Stimulated activated naive CD8-positive, alpha-beta T cell treated with anti-CD3 and anti-CD28 coated beads, Interleukin-15, Interleukin-2, amounts not matched to agents 100 ng/mL and 50 ng/mL, for 24 hours (primary cell): ENCODE data around the gene TLCD3B.

Experiments
- H3K27ac Mint-ChIP-seq: one replicate; pipeline ENCODE4 v1.8.0; 2021; ENCODE audit warnings: mild to moderate bottlenecking, mixed read lengths
- H3K27me3 Mint-ChIP-seq: one replicate; pipeline ENCODE4 v1.8.0; 2021; ENCODE audit warnings: mixed read lengths
- H3K36me3 Mint-ChIP-seq: one replicate; pipeline ENCODE4 v1.8.0; 2021; ENCODE audit warnings: low read depth, mixed read lengths
- H3K4me1 Mint-ChIP-seq: one replicate; pipeline ENCODE4 v1.8.0; 2021; ENCODE audit warnings: low read depth, mixed read lengths
- H3K4me3 Mint-ChIP-seq: one replicate; pipeline ENCODE4 v1.8.0; 2021; ENCODE audit warnings: mild to moderate bottlenecking, mixed read lengths
- H3K9me3 Mint-ChIP-seq: one replicate; pipeline ENCODE4 v1.8.0; 2021; ENCODE audit warnings: mixed read lengths

TLCD3B gene, protein sequence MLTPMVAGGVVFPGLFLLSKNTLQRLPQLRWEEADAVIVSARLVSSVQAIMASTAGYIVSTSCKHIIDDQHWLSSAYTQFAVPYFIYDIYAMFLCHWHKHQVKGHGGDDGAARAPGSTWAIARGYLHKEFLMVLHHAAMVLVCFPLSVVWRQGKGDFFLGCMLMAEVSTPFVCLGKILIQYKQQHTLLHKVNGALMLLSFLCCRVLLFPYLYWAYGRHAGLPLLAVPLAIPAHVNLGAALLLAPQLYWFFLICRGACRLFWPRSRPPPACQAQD

GRCh38 chr16:30030841-30031413 lies at the start of gene TLCD3B:
TLCD3B (minus strand) TSS chr16:30031271; CDS start chr16:30030527, 744 bp downstream.
- no peaks in the 10 kb centered on the region for H3K36me3 Mint-ChIP-seq
- no peak within 1 kb of the TSS for H3K27ac Mint-ChIP-seq
- no peak within 1 kb of the TSS for H3K4me3 Mint-ChIP-seq
- peaks cover 7% of the 10 kb centered on the region for H3K4me1 Mint-ChIP-seq
- peaks cover 56% of the 10 kb centered on the region for H3K27me3 Mint-ChIP-seq
- no peaks in the 10 kb centered on the region for H3K9me3 Mint-ChIP-seq

DNA sequence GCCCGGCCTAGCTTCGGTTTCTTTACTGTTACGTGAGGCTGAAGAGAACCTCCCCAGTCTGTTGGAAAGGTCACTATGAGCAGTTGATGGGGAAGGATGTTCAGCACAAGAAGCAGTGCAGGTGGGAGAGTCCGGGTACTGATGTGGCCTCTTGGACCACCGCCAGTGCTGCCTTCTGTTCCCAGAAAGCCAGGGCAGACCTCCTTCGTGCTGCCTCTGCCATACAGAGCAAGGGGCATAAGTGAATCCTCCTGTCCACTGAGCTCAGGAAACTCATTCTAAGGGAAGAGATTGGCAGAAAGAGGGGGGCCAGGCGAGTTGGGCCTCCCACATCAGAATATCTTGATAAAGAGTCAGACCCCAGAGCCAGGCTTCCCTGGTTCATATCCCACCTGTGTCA lies 48.4 kb upstream of the TLCD3B start:
- Mint-ChIP-seq H3K4me3 (no peak overlapping the region), H3K9me3 (no peaks in the 10 kb centered on the region), H3K27me3 (no peaks in the 10 kb centered on the region), H3K4me1 (peaks cover 30% of the 10 kb centered on the region), H3K36me3 (peaks cover 65% of the 10 kb centered on the region), H3K27ac (no peak overlapping the region)

DNA sequence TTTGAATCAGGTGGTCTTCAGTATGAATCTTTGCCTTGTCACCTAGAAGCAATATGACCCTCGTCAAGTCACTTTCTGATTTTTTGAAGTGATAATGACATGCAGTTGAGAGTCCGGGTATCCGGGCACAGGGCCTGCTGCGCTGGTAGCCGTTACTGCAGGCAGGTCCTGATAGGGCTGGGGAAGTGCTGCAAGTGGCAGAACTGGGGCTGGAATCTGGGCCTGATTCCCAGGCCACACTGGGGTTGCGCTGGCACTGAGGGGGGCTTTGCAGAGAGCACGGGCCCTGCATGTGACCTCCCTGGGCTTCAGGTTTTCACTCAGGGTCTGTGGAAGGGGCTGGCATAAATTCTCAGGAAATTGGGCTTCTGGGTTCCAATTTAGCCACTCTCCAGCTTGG lies 47.7 kb upstream of the TLCD3B start:
- Mint-ChIP-seq H3K9me3 (no peaks in the 10 kb centered on the region), H3K27ac (no peak overlapping the region), H3K27me3 (no peaks in the 10 kb centered on the region), H3K4me1 (peaks cover 30% of the 10 kb centered on the region), H3K36me3 (peaks cover 58% of the 10 kb centered on the region), H3K4me3 (no peak overlapping the region)

GRCh38 chr16:30077656-30078055 lies 46.6 kb upstream of the TLCD3B start:
- H3K36me3 Mint-ChIP-seq = peaks cover 48% of the 10 kb centered on the region
- H3K9me3 Mint-ChIP-seq = no peaks in the 10 kb centered on the region
- H3K27me3 Mint-ChIP-seq = no peaks in the 10 kb centered on the region
- peak overlapping the region; percentile 95 for H3K27ac Mint-ChIP-seq
- H3K4me3 Mint-ChIP-seq = peak overlapping the region; percentile 92
- H3K4me1 Mint-ChIP-seq = peaks cover 30% of the 10 kb centered on the region

DNA sequence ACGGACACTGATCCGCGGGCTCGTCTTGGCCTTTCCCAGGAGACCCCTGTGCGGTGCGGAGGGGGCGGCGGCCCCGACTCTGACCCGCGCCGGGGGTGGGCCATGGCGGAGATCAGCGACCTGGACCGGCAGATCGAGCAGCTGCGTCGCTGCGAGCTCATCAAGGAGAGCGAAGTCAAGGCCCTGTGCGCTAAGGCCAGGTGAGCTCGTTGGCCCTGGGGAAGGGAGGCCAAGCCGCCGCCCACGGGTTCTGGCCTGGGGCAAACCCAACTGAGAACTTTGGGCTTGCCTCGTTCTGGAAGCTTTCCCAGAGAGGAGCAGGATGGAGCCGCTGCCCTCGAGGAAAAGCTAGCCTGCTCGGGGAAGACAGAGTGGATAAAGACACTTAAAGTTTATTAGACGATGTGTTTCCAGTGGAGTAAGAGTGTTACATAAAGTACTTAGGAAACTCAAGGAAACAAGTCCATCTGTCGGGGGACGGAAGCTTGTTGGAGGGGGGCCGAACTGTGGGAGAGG lies 45.3 kb upstream of the TLCD3B start:
- peak overlapping the region; percentile 92 for H3K4me3 Mint-ChIP-seq
- peak overlapping the region; percentile 95 for H3K27ac Mint-ChIP-seq
- no peaks in the 10 kb centered on the region for H3K27me3 Mint-ChIP-seq
- H3K4me1 Mint-ChIP-seq = peaks cover 30% of the 10 kb centered on the region
- H3K9me3 Mint-ChIP-seq = no peaks in the 10 kb centered on the region
- H3K36me3 Mint-ChIP-seq = peaks cover 49% of the 10 kb centered on the region

DNA sequence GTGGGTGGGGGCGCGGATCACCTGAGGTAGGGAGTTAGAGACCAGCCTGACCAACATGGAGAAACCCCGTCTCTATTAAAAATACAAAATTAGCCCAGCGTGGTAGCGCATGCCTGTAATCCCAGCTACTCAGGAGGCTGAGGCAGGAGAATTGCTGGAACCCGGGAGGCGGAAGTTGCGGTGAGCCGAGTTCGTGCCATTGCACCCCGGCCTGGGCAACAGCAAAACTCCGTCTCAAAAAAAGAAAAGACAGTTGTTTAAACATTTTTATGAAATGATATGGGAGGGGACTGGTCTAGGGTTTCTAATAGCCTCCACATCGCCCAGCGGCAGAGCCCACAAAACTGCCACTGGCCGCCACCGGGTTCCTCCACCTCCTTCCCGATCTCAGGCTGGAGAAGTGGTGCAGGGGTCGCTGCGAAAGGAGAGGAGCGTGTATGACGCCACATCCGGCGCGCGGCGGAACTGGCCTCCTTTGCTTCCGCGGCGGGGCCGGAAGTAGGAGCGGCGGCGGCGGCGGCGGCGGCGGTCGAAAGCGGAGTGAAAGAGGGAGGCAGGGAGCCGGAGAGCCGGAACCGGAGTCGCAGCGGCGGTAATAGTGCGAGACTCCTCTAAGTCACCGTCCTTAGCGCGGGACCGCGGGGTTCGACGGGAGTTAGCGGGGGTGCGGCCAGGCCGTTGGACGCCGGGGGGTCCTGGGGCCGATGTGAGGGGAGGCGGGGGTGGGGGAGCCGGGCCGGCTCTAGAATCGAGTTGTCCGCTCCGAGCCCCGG lies 44.6 kb upstream of the TLCD3B start, which contains the start of gene PPP4C:
TSS of gene PPP4C (plus strand) at position 492 of the 773 bp plus-strand sequence. CDS start 384 bp downstream, outside the sequence.
- Mint-ChIP-seq H3K27me3 (no peaks in the 10 kb centered on the region), H3K4me3 (peak within 1 kb of the TSS; percentile 92), H3K27ac (peak within 1 kb of the TSS; percentile 95), H3K36me3 (peaks cover 55% of the 10 kb centered on the region), H3K4me1 (peaks cover 30% of the 10 kb centered on the region), H3K9me3 (no peaks in the 10 kb centered on the region)

- H3K27ac Mint-ChIP-seq = no peak overlapping the region
- no peaks in the 10 kb centered on the region for H3K9me3 Mint-ChIP-seq
- no peak overlapping the region for H3K4me3 Mint-ChIP-seq
- H3K4me1 Mint-ChIP-seq = peaks cover 42% of the 10 kb centered on the region
- H3K27me3 Mint-ChIP-seq = no peaks in the 10 kb centered on the region
- H3K36me3 Mint-ChIP-seq = peaks cover 62% of the 10 kb centered on the region
These were observed 39.4 kb upstream of the TLCD3B start for GRCh38 chr16:30070490-30070889.

- Mint-ChIP-seq H3K27ac (peak overlapping the region; percentile 89), H3K27me3 (no peaks in the 10 kb centered on the region), H3K4me1 (peaks cover 40% of the 10 kb centered on the region), H3K36me3 (peaks cover 68% of the 10 kb centered on the region), H3K9me3 (no peaks in the 10 kb centered on the region), H3K4me3 (peak overlapping the region; percentile 37)
These were observed 38.8 kb upstream of the TLCD3B start for GRCh38 chr16:30069611-30070462.

- Mint-ChIP-seq H3K9me3 (no peaks in the 10 kb centered on the region), H3K4me1 (peaks cover 39% of the 10 kb centered on the region), H3K4me3 (peak overlapping the region; percentile 65), H3K36me3 (peaks cover 73% of the 10 kb centered on the region), H3K27me3 (no peaks in the 10 kb centered on the region), H3K27ac (peak overlapping the region; percentile 89)
These were observed 37.9 kb upstream of the TLCD3B start for GRCh38 chr16:30068750-30069610.

GRCh38 chr16:30068333-30068732 lies 37.3 kb upstream of the TLCD3B start:
- H3K36me3 Mint-ChIP-seq = peaks cover 74% of the 10 kb centered on the region
- H3K4me1 Mint-ChIP-seq = peaks cover 45% of the 10 kb centered on the region
- no peaks in the 10 kb centered on the region for H3K27me3 Mint-ChIP-seq
- H3K9me3 Mint-ChIP-seq = no peaks in the 10 kb centered on the region
- H3K27ac Mint-ChIP-seq = peak overlapping the region; percentile 89
- peak overlapping the region; percentile 65 for H3K4me3 Mint-ChIP-seq

- Mint-ChIP-seq H3K9me3 (no peaks in the 10 kb centered on the region), H3K36me3 (peaks cover 74% of the 10 kb centered on the region), H3K4me3 (peak overlapping the region; percentile 99), H3K27me3 (no peaks in the 10 kb centered on the region), H3K27ac (peak overlapping the region; percentile 97), H3K4me1 (peaks cover 47% of the 10 kb centered on the region)
These were observed 36.5 kb upstream of the TLCD3B start for GRCh38 chr16:30067584-30067916.

- H3K4me3 Mint-ChIP-seq = peak overlapping the region; percentile 99
- peaks cover 70% of the 10 kb centered on the region for H3K36me3 Mint-ChIP-seq
- peaks cover 47% of the 10 kb centered on the region for H3K4me1 Mint-ChIP-seq
These were observed 35.9 kb upstream of the TLCD3B start for GRCh38 chr16:30066761-30067583.

More at GRCh38 chr16:30066761-30067583, 35.9 kb upstream of the TLCD3B start:
- Mint-ChIP-seq H3K27me3 (no peaks in the 10 kb centered on the region), H3K27ac (peak overlapping the region; percentile 97), H3K9me3 (no peaks in the 10 kb centered on the region)
